Activated naive CD4-positive, alpha-beta T cell treated with anti-CD3 and anti-CD28 coated beads, Interleukin-2, amount 50 U/mL, for 72 hours (primary cell): ENCODE measurements around the gene HOOK2. TPM values are rescaled to one million over a fixed set of nuclear protein-coding genes. Genes with fewer than 3 reads are reported as not detected.

Experiments used
- ATAC-seq, 2 donors: fragments of 150-1000 bp; cut with Tn5 transposase; 2 replicates each; pipeline ENCODE4 v1.10.0; 2021; ENCODE audit warnings: mild to moderate bottlenecking in 2 of 2, moderate library complexity in 2 of 2
- DNase-seq, 2 donors: peaks; one replicate each; pipeline ENCODE4 v3.0.0; 2021 to 2022; ENCODE audit warnings: low spot score in 2 of 2
- H3K27ac Mint-ChIP-seq, 2 donors: one replicate each; pipeline ENCODE4 v1.8.0; 2022; ENCODE audit warnings: mild to moderate bottlenecking in 2 of 2, mixed read lengths in 2 of 2
- H3K36me3 Mint-ChIP-seq, 2 donors: one replicate each; pipeline ENCODE4 v1.8.0; 2022; ENCODE audit warnings: mixed read lengths in 2 of 2
- H3K9me3 Mint-ChIP-seq, 2 donors: one replicate each; pipeline ENCODE4 v1.8.0; 2022; ENCODE audit warnings: mixed read lengths in 2 of 2
- total RNA-seq, 2 donors: library from RNA; stranded (reverse); gene quantifications; one replicate each; pipeline ENCODE4 v1.2.3, GENCODE V29; 2022

HOOK2 gene
- total RNA-seq, 2 donors from 2014 or later, result 37.9 to 41.5 TPM

DNA sequence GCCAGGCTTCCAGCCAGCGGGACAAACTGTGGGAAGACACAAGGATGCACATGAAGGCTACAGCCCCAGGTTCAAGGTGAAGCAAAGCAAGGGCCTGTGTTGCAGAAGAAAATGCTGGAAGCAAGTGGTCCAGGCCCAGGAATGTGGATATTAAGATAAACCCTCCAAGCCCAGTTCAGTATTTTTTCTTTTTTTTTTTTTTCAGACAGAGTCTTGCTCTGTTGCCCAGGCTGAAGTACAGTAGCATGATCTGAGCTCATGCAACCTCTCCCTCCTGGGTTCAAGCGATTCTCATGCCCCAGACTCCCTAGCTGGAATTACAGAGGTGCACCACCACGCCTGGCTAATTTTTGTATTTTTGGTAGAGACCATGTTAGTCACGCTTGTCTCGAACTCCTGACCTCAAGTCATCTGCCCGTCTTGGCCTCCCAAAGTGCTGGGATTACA lies 21.8 kb upstream of the HOOK2 start:
- DNase-seq, result no peak
- Mint-ChIP-seq H3K27ac (no peak overlapping the region), H3K9me3 (no peaks in the 10 kb centered on the region), H3K36me3 (peaks cover 14 to 30% of the 10 kb centered on the region in 2 donors)
- ATAC-seq, result no peak

DNA sequence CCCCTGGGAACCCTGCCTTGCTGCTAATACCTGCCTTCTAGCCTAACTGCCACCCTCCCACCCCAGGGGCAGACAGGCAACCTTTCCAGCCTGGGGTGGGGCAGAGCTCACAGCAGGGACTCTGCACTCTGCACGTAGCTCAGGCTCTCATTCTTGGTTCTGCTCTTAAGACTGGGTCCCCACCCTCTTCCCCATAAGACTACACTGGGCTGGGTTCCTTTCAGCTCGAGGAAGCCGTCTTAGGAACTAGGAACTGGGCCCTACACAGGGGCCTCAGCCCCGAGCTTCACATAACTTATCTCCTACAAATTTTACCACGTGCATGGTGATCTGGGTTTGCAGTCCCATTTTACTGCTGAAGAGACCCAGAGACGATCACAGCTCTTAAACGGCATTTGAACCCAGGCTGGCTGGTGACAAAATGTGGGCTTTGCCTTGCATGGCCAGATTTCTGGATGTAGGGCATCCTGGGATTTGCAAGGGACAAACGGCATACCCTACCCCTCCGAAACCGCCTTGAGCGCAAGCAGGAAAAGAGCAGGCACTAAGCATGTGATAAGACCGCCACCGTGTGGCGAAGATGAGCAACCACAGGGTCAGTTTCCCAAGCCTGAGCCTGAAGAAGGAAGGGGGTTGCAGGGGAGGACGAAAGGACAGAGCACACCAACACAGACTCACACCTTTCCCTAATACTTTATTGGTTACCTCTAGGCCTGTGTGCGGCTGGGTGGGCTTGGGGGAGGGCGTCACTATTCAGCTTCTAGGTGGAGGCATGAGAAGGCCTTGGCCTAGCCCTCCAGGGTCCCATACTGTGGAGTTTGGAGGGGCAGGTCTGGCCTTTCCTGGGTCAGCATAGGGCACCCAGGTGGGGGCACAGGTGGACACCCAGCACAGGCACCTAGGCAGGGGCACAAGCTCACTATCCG lies 21.1 kb upstream of the HOOK2 start:
- Mint-ChIP-seq H3K27ac (peak overlapping the region; percentile 72 to 100), H3K9me3 (no peaks in the 10 kb centered on the region), H3K36me3 (peaks cover 18 to 30% of the 10 kb centered on the region in 2 donors)
- peak; percentile 8 to 11 for ATAC-seq
- peak; percentile 78 to 79 for DNase-seq

DNA sequence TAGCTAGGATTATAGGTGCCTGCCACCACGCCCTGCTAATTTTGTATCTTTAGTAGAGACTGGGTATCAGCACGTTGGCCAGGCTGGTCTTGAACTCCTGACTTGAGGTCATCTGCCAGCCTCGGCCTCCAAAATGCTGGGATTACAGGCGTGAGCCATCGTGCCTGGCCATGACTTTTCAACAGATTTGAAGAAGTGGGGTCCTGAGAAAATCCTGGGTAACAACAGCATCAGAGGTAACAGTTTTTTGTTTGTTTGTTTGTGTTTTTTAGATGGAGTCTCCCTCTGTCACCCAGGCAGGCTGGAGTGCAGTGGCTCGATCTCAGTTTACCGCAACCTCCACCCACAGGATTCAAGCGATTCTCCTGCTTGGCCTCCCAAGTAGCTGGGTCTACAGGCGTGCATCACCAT lies 19.6 kb upstream of the HOOK2 start:
- H3K27ac Mint-ChIP-seq, result peak overlapping the region; percentile 72 to 100
- DNase-seq, result no peak
- no peak for ATAC-seq

DNA sequence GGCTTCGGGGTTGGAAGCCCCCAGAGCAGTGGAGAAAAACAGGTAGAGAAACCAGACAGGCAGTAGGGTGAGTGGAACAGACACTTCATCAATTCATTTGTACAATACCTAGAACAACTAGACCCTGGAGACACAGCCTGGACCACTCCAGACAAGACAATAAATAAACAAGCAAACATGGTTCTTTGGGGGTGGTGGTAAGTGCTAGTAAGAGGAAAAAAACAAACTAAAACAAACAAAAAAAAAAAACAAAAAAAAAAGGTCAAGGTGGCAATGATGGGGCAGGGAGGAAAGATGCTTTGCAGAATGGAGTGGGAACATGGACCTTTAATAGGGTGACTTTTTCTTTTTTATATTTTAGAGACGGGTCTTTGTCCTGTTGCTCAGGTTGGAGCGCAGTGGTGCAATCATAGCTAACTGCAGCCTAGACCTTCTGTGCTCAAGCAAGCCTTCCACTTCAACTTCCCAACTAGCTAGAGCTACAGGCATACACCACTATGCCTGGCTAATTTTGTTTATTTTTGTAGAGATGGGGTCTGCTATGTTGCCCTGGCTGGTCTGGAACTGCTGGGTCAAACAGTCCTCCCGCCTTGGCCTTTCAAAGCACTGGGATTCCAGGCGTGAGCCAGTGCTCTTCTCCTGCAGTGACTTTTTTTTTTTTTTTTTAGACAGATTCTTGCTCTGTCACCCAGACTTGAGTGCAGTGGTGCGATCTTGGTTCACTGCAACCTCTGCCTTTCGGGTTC lies 19.0 kb upstream of the HOOK2 start:
- peaks cover 21 to 22% of the 10 kb centered on the region in 2 donors for H3K36me3 Mint-ChIP-seq
- no peaks in the 10 kb centered on the region for H3K9me3 Mint-ChIP-seq
- DNase-seq (no peak), ATAC-seq (no peak)
- peak overlapping the region; percentile 72 to 100 for H3K27ac Mint-ChIP-seq

More for the DNA sequence above, 19.6 kb upstream of the HOOK2 start:
- Mint-ChIP-seq H3K9me3 (no peaks in the 10 kb centered on the region), H3K36me3 (peaks cover 21 to 27% of the 10 kb centered on the region in 2 donors)

DNA sequence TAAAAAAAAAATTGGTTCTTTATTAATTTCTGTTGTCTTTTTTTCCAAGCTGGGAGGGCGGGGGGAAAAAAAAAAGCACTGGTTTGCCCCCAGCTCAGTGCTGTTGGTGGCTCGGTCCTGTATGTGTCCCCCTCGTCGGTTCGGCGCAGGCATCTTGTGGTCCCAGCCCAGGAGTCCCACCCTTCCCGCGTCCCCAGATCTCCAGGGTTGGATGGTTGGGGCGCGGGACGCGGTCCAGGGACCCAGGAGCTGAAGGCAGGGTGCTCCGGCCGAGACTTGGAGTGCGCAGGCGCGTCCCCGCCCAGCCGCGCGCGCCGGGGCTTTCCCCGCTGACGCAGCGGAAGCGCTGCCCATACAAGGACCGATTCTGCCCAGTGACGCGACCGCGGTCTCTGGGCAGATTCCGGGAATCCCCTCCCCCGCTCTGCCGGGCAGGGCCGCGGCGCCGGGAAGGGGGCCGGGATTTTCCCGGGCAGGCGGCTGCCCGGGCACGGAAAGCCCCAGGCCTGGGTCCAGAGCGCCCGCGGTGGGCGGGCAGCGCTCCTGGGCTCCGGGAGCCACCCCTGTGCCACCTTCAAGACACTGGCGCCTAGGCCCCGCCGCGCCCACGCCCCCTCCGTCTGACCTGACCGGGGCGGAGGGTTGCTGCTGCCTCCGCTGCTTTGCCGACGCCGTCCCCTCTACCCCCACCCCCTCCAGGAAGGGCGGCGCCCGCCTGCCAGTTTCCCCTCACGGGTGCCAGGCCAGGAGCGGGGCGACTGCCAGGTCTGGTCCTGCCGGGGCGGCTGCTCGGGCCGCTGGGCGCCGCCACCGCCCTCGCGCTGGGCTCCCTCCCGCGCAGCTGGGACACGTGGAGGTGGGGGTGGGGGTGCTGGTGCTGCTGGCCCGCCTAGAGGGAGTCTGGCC lies 18.2 kb upstream of the HOOK2 start:
- peak; percentile 92 to 98 for DNase-seq
- Mint-ChIP-seq H3K27ac (peak overlapping the region; percentile 99 to 100), H3K36me3 (peaks cover 21 to 22% of the 10 kb centered on the region in 2 donors), H3K9me3 (no peaks in the 10 kb centered on the region)
- peak; percentile 38 to 48 for ATAC-seq

DNA sequence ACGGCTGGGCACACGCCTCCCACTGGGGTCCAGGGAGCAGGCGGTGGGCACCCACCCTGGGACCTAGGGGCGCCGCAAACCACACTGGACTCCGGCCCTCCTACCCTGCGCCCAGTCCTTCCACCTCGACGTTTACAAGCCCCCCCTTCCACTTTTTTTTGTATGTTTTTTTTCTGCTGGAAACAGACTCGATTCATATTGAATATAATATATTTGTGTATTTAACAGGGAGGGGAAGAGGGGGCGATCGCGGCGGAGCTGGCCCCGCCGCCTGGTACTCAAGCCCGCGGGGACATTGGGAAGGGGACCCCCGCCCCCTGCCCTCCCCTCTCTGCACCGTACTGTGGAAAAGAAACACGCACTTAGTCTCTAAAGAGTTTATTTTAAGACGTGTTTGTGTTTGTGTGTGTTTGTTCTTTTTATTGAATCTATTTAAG lies 17.5 kb upstream of the HOOK2 start:
- Mint-ChIP-seq H3K36me3 (peaks cover 21 to 22% of the 10 kb centered on the region in 2 donors), H3K9me3 (no peaks in the 10 kb centered on the region)
- no peak for ATAC-seq

DNA sequence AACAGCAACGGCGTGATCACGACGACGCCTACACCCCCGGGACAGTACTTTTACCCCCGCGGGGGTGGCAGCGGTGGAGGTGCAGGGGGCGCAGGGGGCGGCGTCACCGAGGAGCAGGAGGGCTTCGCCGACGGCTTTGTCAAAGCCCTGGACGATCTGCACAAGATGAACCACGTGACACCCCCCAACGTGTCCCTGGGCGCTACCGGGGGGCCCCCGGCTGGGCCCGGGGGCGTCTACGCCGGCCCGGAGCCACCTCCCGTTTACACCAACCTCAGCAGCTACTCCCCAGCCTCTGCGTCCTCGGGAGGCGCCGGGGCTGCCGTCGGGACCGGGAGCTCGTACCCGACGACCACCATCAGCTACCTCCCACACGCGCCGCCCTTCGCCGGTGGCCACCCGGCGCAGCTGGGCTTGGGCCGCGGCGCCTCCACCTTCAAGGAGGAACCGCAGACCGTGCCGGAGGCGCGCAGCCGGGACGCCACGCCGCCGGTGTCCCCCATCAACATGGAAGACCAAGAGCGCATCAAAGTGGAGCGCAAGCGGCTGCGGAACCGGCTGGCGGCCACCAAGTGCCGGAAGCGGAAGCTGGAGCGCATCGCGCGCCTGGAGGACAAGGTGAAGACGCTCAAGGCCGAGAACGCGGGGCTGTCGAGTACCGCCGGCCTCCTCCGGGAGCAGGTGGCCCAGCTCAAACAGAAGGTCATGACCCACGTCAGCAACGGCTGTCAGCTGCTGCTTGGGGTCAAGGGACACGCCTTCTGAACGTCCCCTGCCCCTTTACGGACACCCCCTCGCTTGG lies 16.9 kb upstream of the HOOK2 start:
- Mint-ChIP-seq H3K36me3 (peaks cover 21 to 22% of the 10 kb centered on the region in 2 donors), H3K9me3 (no peaks in the 10 kb centered on the region), H3K27ac (peak overlapping the region; percentile 99 to 100)
- DNase-seq (peak; percentile 76 to 81), ATAC-seq (no peak)

More for the DNA sequence above, 17.5 kb upstream of the HOOK2 start:
- H3K27ac Mint-ChIP-seq, result peak overlapping the region; percentile 99 to 100
- no peak for DNase-seq

DNA sequence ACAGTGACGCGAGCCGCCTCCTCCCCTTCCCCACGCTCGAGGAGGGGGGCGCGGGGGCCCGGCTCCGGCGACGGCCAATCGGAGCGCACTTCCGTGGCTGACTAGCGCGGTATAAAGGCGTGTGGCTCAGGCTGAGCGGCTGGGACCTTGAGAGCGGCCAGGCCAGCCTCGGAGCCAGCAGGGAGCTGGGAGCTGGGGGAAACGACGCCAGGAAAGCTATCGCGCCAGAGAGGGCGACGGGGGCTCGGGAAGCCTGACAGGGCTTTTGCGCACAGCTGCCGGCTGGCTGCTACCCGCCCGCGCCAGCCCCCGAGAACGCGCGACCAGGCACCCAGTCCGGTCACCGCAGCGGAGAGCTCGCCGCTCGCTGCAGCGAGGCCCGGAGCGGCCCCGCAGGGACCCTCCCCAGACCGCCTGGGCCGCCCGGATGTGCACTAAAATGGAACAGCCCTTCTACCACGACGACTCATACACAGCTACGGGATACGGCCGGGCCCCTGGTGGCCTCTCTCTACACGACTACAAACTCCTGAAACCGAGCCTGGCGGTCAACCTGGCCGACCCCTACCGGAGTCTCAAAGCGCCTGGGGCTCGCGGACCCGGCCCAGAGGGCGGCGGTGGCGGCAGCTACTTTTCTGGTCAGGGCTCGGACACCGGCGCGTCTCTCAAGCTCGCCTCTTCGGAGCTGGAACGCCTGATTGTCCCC lies 16.1 kb upstream of the HOOK2 start, which contains the start of gene JUNB:
TSS of gene JUNB (plus strand) at position 142 of the 706 bp plus-strand sequence. CDS start at position 428, 286 bp downstream.
- peak; percentile 98 to 99 for DNase-seq
- Mint-ChIP-seq H3K27ac (peak within 1 kb of the TSS; percentile 99 to 100), H3K36me3 (peaks cover 21 to 22% of the 10 kb centered on the region in 2 donors), H3K9me3 (no peaks in the 10 kb centered on the region)
- ATAC-seq, result peak; percentile 50 to 52

DNA sequence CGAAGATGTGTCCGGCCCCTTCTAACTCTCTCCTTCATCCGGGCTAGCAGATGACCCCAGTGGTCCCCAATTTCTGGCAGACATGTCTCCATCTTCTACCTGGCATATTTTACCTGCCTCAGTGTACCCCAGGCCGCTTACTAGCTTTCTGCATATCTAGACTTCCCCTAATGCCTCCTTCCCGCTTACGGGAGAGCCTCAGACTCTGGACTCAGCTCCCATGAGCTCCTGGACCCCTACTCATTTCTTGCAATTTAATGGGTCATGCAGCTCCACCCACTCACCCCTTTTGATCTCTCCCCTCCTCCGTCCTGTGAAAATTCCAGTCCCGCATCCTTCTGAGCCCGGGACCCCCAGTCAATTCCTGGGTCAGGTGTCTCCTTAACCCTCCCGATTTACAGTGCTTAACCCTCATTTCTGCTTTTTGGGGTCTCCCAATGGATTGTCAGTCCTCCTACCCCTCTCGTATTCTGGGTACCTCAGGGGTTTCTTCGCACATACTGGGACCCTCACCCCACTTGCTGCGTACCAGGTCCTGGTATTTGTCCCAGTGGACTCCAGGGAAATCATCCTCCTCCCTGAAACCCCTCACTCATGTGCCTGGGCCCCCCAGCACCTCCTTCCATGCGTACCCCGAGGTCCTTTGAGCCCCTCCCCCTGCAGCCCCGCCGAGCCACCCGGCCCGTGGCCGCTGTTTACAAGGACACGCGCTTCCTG lies 15.4 kb upstream of the HOOK2 start:
- ATAC-seq (no peak), DNase-seq (no peak)
- H3K36me3 Mint-ChIP-seq, result peaks cover 21 to 22% of the 10 kb centered on the region in 2 donors
- peak overlapping the region; percentile 98 to 100 for H3K27ac Mint-ChIP-seq
- H3K9me3 Mint-ChIP-seq, result no peaks in the 10 kb centered on the region

DNA sequence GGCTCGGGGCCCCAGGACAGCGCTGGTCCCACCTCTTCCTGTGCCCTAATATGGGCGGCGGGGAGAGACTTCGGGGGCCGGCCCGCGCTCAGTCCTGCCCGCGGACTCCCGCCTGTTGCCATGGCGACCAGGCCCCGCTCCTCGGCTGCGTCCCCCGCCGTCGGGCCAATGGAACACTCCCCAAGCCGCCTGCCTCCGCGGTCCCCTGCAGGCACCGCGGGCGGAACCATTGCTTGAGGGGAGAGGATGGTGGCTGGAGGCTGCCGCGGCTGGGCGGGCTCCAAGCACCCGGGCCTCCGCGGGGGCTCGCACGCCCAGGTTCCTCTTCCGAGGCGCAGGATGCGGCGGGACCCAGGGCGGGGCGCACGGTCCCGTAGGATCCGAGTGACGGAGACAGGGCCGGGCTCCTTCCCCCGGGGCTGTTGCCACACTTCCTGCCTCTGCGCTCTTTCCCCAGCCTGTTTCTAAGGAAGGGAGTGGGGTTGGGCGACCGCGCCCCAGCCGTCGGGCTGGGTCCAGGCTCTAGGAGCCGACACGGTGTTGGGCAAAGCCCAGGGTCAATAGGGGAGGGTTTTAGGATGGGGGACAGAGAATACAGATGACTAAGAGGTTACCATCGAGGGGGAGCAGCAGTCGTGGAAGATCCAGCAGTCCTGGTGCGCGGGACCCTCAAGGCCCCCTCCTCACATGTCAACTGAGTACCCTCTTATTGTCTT lies 14.7 kb upstream of the HOOK2 start:
- no peaks in the 10 kb centered on the region for H3K9me3 Mint-ChIP-seq
- peak overlapping the region; percentile 98 to 100 for H3K27ac Mint-ChIP-seq
- ATAC-seq (peak; percentile 56 to 59), DNase-seq (peak; percentile 98)
- peaks cover 21 to 22% of the 10 kb centered on the region in 2 donors for H3K36me3 Mint-ChIP-seq

DNA sequence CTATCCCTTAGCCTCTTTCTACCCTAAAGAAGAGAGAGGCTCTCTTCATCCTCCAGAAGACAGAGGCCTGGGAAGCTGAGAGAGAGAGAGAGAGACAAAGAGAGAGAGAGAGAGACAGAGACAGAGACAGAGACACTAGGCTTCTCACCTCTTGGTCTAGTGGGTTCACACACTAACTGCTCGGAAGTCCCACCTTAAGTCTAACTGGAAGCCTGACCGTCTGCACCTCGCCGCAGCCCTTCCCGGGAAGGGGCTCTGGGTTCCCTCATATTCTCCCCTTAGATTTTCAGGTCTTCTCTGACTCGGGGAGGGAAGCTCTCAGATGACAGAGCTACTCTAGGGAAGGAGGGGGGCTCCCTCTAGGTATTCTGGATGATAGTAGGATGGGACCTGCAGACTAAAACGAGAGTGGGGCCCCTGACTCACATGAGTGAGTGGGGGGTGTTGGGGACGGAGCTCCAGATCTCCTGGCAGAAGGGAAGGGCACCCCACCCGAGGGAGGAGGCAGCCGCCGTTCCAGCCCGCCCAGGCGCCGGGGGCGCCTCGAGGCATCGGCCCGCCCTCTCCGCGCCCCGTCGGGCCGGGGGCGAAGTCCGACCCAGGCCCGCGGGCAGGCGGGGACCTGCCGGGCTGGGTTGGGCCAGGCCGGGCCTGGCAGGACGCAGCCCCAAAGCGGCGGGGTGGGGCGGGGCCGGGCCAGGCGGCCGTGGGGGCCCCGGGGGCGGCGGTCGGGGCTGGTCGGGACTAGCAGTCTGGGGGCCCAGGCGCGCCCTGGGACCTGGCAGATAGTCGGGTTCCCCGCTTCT lies 13.9 kb upstream of the HOOK2 start:
- DNase-seq, result no peak
- H3K9me3 Mint-ChIP-seq, result no peaks in the 10 kb centered on the region

DNA sequence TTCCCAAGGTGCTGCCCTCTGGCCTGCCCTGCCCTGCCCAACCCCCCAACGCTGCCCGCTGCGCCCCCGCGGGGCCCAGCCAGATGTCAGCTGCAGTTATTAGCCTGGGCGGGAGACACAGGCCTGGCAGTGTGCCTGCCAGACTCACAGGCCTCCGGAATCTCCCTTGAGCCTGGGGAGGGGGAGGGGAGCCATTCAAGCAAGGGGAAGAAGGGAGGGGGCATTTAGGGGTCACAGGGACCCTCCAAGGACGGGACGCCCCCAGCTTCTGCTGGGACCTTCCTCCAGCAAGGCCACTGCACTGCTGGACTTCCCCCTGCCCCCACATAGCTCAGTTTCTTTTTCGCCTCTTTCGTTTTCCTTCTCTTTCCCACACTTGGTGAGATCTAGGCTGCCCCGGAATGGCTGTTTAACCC lies 13.3 kb upstream of the HOOK2 start:
- H3K9me3 Mint-ChIP-seq, result no peaks in the 10 kb centered on the region
- DNase-seq (no peak), ATAC-seq (no peak)
- H3K36me3 Mint-ChIP-seq, result peaks cover 12 to 21% of the 10 kb centered on the region in 2 donors
- H3K27ac Mint-ChIP-seq, result peak overlapping the region; percentile 91 to 95

More for the DNA sequence above, 13.9 kb upstream of the HOOK2 start:
- peaks cover 16 to 21% of the 10 kb centered on the region in 2 donors for H3K36me3 Mint-ChIP-seq
- peak overlapping the region; percentile 91 to 95 for H3K27ac Mint-ChIP-seq
- no peak for ATAC-seq
